ENCODE measurements around the gene PDIA5. TPM values are rescaled to one million over a fixed set of nuclear protein-coding genes. Genes with fewer than 3 reads are reported as not detected.

Gene PDIA5
- 44.2 TPM for total RNA-seq

- peak; percentile 92 for DNase-seq (ENCODE audit: low spot score)
These were observed at the start of gene PDIA5 for GRCh38 chr3:123066896-123067688. Gene PDIA5 (plus strand): TSS chr3:123067025. CDS start chr3:123067165, 140 bp downstream.

- DNase-seq (ENCODE audit: low spot score): no peak
These were observed 48.1 kb upstream of the PDIA5 start for GRCh38 chr3:123018683-123019082.

GRCh38 chr3:123019161-123019560 lies 47.7 kb upstream of the PDIA5 start:
- DNase-seq (ENCODE audit: low spot score): no peak

GRCh38 chr3:123019591-123019990 lies 47.2 kb upstream of the PDIA5 start:
- DNase-seq (ENCODE audit: low spot score): no peak

- no peak for DNase-seq (ENCODE audit: low spot score)
These were observed 46.1 kb upstream of the PDIA5 start for GRCh38 chr3:123020709-123021108.

- no peak for DNase-seq (ENCODE audit: low spot score)
These were observed 45.4 kb upstream of the PDIA5 start for GRCh38 chr3:123021388-123021787.

GRCh38 chr3:123021996-123022510 lies 44.8 kb upstream of the PDIA5 start:
- DNase-seq (ENCODE audit: low spot score): no peak

- no peak for DNase-seq (ENCODE audit: low spot score)
These were observed 42.8 kb upstream of the PDIA5 start for GRCh38 chr3:123024056-123024455.

- DNase-seq (ENCODE audit: low spot score): no peak
These were observed 40.9 kb upstream of the PDIA5 start for GRCh38 chr3:123025642-123026521.

GRCh38 chr3:123026565-123027291 lies 40.1 kb upstream of the PDIA5 start:
- DNase-seq (ENCODE audit: low spot score): peak; percentile 46

- peak; percentile 45 for DNase-seq (ENCODE audit: low spot score)
These were observed 39.3 kb upstream of the PDIA5 start, which contains the start of gene SEMA5B for GRCh38 chr3:123027292-123028232. Gene SEMA5B (minus strand): TSS chr3:123027763. CDS start chr3:122961263, 66,500 bp downstream.

GRCh38 chr3:123028233-123028828 lies 38.5 kb upstream of the PDIA5 start:
- DNase-seq (ENCODE audit: low spot score): peak; percentile 48

- DNase-seq (ENCODE audit: low spot score): no peak
These were observed 35.8 kb upstream of the PDIA5 start for GRCh38 chr3:123031051-123031450.

- no peak for DNase-seq (ENCODE audit: low spot score)
These were observed 34.8 kb upstream of the PDIA5 start for GRCh38 chr3:123032057-123032456.

- DNase-seq (ENCODE audit: low spot score): no peak
These were observed 32.7 kb upstream of the PDIA5 start for GRCh38 chr3:123034120-123034519.

- DNase-seq (ENCODE audit: low spot score): no peak
These were observed 31.8 kb upstream of the PDIA5 start for GRCh38 chr3:123034996-123035395.

- DNase-seq (ENCODE audit: low spot score): no peak
These were observed 30.3 kb upstream of the PDIA5 start for GRCh38 chr3:123036352-123037014.

- DNase-seq (ENCODE audit: low spot score): no peak
These were observed 29.8 kb upstream of the PDIA5 start for GRCh38 chr3:123037015-123037375.

- DNase-seq (ENCODE audit: low spot score): no peak
These were observed 28.1 kb upstream of the PDIA5 start for GRCh38 chr3:123038751-123039150.

GRCh38 chr3:123039178-123039577 lies 27.6 kb upstream of the PDIA5 start:
- DNase-seq (ENCODE audit: low spot score): no peak
